Dedifferentiated amniotic fluid mesenchymal stem cell (primary cell): ENCODE data around the gene DLX3.

Experiments used
- DNase-seq: peaks from one replicate; pipeline ENCODE4 v3.0.0-alpha.2; 2016; ENCODE audit errors: extremely low spot score

Gene DLX3

GRCh38 chr17:49972486-49973270 lies 22.3 kb downstream of the DLX3 start:
- no peak for DNase-seq

GRCh38 chr17:49971848-49972485 lies 23.1 kb downstream of the DLX3 start:
- no peak for DNase-seq

- no peak for DNase-seq
Observed at GRCh38 chr17:49971199-49971847, 23.7 kb downstream of the DLX3 start.

- no peak for DNase-seq
Observed at GRCh38 chr17:49970498-49970897, 24.5 kb downstream of the DLX3 start.

GRCh38 chr17:49969795-49970389 lies 25.1 kb downstream of the DLX3 start:
- no peak for DNase-seq

GRCh38 chr17:49969134-49969759 lies 25.8 kb downstream of the DLX3 start, which contains the start of gene DLX4:
TSS of gene DLX4 (plus strand) at chr17:49969190. CDS start at chr17:49969469, 279 bp downstream.
- DNase-seq: no peak

- peak; percentile 54 for DNase-seq
Observed at GRCh38 chr17:49968405-49969133, 26.5 kb downstream of the DLX3 start.

GRCh38 chr17:49967621-49968404 lies 27.2 kb downstream of the DLX3 start:
- DNase-seq: no peak

GRCh38 chr17:49967205-49967604 lies 27.8 kb downstream of the DLX3 start:
- DNase-seq: no peak

GRCh38 chr17:49966767-49967166 lies 28.3 kb downstream of the DLX3 start:
- DNase-seq: no peak

- no peak for DNase-seq
Observed at GRCh38 chr17:49965524-49965909, 29.5 kb downstream of the DLX3 start.

- no peak for DNase-seq
Observed at GRCh38 chr17:49964769-49965523, 30.1 kb downstream of the DLX3 start.

- DNase-seq: no peak
Observed at GRCh38 chr17:49964303-49964768, 30.7 kb downstream of the DLX3 start.

- DNase-seq: no peak
Observed at GRCh38 chr17:49963626-49964302, 31.3 kb downstream of the DLX3 start.

GRCh38 chr17:49963309-49963625 lies 31.8 kb downstream of the DLX3 start:
- DNase-seq: no peak

GRCh38 chr17:49962599-49963308 lies 32.3 kb downstream of the DLX3 start:
- no peak for DNase-seq

GRCh38 chr17:49959183-49959935 lies 35.7 kb downstream of the DLX3 start:
- no peak for DNase-seq

GRCh38 chr17:49958723-49959122 lies 36.3 kb downstream of the DLX3 start:
- no peak for DNase-seq
